Measurements from ENCODE around the gene CHD1. TPM values are rescaled to one million over a fixed set of nuclear protein-coding genes. Genes with fewer than 3 reads are reported as not detected.
"Not testable (repeated sequence)": the region's sequence is repeated elsewhere in the genome, so short reads cannot be mapped to it uniquely, and the experiment has no call there.

Gene CHD1
- 18.7 TPM for polyA plus RNA-seq (2013, experiment 1 of 2; ENCODE audit: insufficient read length)
- polyA plus RNA-seq (2013, experiment 2 of 2; ENCODE audit: insufficient read length): 25.1 TPM

DNA sequence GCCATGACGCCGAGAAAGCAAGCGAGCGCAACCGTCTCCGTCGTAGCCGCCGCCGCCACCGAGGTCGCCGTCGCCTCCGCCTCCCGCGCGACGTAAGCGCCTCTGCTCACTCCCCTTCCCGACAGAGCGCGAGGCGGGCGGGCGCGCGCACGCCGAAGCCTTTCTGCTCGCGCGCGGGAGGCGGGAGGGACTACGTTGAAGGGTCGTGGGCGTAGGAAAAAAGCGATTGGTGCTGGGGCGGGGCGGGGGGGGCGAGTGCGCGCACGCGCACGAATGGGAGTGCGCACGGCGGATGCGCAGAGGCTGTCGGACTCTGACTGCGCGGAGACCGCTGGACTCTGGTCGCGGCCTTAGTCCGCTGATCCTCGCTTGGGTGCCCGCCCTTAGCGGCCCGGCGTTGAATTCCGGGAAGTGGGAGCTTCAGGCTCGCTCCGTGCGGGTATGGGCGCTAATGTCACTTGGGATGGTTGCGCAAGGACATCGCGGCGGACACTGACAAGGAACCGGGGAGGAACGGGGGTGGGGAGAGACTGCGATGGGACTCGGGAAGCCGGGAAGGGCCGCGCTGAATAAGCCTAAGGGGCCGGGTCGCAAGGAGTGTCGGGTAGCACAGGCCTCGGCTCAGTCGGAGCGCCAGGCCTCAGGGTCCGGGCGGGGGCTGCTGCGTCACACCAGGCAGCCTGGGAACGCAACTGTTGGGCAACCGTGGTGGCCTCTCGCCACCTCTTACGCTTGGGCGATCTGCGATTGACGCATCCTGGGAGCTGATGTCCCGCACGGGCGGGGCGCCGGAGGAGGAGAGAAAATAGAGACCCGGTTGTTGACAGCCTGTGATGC is at the start of gene CHD1:
TSS of gene CHD1 (minus strand) at position 135 of the 837 bp plus-strand sequence. CDS start 2,621 bp downstream, outside the sequence.
- DNase-seq: peak; percentile 98

DNA sequence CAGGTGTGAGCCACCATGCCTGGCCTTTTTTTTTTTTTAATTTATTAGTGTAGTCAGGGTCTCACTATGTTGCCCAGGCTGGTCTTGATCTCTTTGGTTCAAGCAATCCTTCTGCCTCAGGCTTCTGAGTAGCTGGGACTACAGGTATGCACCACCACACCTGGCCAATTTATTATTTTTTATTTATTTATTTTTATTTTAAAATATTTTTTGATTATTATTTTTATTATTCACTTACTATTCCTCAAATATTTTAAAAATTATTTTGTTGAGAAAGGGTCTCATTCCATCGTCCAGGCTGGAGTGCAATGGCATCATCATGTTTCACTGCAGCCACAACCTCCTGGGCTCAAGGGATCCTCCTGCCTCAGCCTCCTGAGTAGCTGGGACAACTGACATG is 49.7 kb upstream of the CHD1 start:
- DNase-seq: no peak

DNA sequence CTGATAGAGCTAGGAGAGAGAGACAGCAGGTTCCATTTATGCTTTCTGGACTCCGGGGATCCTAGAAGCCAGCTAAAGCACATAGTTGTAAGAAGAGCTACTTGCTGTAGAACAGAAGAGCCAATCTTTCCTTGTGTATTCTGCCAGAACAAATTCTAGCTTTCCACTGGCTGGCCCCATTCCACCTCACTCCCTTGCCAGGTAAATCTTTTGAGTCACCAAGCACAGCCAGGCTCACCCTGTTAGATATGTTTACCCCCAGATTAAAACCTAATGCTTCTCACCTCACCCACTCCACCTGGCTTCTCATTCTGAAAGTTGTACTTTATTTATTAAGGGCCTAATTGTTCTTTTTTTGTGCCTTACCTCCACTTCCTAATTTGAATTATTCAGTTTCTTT is 48.9 kb upstream of the CHD1 start:
- no peak for DNase-seq

DNA sequence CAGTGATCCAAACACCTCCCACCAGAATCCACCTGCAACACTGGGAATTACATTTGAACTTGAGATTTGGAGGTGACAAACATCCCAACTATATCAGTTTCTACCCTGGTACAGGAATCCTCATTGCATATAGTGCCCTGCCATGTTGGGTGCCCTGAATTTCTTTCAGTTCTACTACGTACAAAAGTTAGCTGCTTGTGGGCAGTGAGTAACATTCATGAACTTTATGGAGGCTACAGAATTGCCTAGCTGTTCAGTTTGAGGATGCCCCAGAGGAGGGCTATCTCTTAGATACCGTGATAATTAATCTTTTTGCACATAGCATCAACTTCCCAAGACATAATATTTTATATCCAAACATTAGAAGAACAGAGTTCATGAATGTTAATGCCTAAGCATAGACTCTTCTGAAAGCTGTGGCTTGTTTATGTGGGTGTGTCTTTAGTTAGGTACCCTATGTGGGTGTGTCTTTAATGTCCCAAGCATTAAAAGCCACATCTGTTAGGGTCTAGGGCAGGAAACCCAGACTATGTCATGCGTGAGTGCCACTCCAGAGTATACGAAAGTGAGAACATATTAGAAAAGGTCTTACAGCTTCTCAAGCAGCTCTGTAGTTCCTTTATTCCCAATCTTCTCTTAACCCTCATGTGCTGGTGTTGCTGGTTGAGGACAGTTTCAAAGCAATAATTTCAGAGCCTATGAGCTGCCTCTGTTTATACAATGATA is 47.0 kb upstream of the CHD1 start:
- DNase-seq: no peak

DNA sequence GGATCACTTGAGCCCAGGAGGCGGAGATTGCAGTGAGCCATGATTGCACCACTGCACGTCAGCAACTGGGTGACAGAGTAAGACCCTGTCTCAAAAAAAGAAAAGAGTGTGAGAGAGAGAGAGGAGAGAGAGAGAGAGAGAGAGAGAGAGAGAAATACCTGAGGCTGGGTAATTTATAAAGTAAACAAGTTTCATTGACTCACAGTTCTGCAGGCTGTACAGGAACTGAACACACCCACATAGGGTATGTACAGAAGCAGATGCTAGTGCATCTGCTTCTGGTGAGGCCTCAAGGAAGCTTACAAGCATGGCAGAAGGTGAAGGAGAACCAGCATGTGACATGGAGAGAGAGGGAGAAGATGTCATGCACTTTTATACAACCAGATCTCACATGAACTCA is 46.4 kb upstream of the CHD1 start:
- DNase-seq: no peak

DNA sequence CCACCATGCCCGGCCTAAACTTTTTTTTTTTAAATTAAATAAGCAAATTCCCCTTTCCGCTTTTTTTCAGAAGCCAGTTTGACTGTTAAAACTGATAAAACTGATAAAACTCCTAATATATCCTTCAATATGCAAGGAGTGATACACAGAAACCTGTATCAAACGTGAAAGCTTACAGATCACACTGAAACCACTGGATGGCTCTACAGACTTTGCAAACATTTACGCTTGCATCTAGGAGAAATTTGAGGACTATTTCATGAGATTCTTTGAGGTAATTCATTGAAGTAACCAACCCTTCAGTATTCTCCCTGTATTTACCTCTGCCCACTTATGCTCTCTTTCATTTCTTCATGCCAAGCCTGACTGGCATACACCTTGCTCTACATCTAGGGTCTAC is 40.6 kb upstream of the CHD1 start:
- DNase-seq: no peak

DNA sequence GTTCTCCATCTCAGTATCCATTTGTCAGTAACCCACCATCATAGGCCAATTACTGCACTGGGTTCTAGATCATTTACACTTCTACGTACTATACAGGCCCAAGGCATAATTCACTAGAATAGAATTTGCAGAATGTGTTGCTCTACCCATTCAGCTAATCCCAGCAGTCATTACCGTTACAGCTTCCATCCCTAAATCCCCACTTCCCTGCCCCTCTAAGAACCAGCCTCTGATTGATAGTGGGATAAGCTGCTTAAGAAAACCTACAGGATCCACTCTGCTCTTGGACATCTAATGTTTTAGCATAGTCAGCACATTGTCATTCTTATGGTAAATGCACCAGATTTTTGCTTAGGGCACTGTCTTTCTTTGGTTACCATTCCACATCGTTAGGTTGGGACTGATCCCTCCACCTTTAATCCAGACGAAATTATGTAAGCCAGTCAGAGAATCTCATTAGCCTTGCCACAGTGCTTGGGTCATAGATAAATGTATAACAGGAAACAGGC is 39.3 kb upstream of the CHD1 start:
- no peak for DNase-seq

DNA sequence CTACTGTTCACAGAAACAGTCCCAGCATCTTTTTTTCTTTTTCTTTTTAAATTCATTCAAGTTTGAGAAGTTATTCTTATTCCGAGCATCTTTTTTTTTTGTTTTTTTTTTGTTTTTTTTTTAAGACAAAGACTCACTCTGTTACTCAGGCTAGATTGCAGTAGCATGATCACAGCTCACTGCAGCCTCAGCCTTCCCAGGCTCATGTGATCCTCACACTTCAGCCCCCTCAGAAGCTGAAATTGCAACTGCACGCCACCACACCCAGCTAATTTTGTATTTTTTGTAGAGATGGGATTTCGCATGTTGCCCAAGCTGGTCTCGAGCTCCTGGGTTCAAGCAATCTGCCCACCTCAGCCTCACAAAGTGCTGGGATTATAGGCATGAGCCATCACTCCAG is 36.4 kb upstream of the CHD1 start:
- no peak for DNase-seq

DNA sequence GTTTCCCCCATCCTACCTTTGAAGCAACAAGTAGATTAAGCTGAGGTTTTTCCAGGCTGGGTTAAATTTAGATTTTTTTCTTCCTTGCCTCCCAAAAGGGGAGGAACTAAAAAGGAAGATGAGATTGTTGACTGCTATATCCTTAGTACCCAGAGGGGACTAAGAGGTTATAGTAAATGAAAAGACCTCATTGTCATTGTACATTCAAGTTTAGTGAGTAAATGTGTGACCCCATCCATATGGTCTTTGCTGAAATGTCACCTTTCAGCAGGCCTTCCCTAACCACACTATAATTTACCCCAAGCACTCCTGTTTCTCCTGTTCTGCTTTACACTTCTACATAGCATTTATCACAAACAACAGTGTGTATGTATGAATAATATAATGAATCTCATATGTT is 35.8 kb upstream of the CHD1 start:
- no peak for DNase-seq

DNA sequence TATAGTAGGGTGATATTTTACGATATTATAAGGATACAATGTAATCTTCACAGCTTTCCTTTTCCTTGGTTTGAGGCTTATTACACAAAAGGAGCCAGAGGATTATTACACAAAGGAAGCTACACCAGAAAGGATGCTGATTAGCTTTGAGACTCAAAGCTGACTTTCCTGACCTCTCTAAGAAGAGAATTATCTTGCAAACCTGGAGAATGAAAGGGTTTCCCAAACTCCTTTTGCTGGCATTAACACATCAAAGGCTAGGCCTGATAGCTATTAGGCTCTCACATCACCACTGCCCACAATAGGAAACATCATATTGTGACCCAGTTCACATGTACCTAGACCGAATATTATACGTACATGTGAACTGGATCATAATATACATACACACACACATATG is 34.2 kb upstream of the CHD1 start:
- DNase-seq: no peak

DNA sequence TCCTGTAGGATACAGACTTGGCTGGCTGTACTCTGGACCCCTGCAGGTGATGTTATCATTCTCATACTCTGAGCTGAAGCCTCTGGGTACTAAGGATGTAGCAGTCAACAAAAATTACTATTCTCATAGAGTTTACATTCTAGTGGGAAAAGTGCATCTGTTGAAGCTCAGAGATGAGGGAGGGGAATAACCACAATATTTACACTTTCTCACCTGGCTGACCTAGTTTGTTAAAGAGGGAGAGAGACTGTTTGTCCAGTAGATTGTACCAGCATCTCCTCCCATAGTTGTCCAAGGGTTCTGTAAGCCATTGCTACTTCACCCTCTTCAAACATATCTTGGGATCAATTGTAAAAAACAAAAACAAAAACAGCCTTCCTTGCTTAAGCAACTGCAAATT is 33.8 kb upstream of the CHD1 start:
- DNase-seq: no peak

DNA sequence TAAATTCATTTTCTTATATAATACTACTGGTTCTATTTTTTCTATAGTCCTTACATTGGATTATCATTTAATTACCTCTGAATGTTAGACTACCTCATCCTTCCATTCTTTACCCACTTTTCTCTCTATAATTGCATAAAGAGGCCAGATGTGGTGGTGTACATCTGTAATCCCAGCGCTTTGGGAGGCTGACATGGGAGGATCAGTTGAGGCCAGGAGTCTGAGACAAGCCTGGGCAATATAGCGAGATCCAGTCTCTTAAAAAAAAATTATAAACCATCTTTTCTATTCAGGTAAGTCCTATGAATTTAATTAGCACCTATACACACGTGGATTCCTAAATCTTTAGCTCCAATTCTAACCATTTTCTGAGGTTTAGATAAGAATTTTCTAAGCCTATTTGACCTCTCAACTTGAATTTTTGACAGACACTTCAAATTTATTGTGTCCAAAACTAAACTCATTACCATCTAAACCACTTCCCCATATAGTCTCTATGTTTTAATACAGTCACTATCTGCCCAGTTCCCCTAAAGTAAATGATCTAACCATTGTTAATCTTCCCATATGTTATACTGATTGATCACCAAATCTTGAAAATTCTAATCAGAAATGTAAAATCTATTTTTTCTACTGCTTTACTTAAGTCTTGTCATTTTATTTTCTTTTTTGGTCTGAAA is 33.0 kb upstream of the CHD1 start:
- DNase-seq: no peak

DNA sequence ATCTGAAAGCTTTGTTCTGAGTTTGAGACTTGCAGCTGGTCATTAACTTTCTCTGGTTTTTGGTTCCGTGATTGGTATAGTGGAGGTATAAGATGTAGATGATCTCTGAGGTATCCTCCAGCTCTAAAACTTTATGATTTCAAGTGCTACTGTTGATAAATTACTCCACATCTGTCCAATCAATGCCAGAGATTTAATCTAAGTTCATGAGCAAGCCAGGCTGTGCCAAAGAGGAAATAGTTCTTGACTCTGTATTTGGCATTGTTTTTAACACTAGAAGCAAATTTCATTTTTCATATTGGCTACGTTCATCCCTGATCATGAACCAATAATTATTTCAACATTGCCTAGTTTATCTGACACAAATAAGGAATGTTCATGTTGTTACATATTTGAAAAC is 28.5 kb upstream of the CHD1 start:
- no peak for DNase-seq

DNA sequence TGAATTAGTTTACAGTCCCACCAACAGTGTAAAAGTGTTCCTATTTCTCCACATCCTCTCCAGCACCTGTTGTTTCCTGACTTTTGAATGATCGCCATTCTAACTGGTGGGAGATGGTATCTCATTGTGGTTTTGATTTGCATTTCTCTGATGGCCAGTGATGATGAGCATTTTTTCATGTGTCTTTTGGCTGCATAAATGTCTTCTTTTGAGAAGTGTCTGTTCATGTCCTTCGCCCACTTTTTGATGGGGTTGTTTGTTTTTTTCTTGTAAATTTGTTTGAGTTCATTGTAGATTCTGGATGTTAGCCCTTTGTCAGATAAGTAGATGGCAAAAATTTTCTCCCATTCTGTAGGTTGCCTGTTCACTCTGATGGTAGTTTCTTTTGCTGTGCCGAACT is 27.1 kb upstream of the CHD1 start:
- not testable (repeated sequence) for DNase-seq

DNA sequence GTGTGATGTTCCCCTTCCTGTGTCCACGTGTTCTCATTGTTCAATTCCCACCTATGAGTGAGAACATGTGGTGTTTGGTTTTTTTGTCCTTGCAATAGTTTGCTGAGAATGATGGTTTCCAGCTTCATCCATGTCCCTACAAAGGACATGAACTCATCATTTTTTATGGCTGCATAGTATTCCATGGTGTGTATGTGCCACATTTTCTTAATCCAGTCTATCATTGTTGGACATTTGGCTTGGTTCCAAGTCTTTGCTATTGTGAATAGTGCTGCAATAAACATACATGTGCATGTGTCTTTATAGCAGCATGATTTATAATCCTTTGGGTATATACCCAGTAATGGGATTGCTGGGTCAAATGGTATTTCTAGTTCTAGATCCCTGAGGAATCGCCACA is 26.7 kb upstream of the CHD1 start:
- DNase-seq: not testable (repeated sequence)

DNA sequence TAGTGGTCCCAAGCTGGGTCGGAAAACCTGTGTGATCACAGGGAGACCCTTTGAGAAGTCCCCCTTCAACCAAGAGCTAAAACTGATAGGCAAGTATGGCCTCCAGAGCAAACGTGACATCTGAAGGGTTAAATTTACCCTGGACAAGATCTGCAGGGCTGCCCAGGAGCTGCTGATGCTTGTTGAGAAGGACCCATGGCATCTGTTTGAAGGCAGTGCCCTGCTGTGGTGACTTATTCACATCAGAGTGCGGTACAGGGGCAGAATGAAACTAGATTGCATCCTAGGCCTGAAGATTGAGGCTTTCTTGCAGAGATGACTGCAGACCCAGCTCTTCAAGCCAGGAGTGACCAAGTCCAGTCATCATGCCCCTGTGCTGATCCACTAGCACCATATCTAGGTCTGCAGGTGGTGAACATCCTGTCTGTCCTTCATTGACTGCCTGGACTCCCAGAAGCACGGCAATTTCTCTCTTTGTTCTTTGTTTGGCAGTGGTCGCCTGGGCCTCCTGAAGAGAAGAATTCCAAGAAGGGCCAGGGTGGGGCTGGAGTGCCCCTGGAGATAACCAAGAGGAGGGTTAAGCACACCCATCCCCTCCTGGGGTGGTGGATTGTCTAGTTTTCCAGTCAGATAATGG is 25.7 kb upstream of the CHD1 start:
- no peak for DNase-seq

DNA sequence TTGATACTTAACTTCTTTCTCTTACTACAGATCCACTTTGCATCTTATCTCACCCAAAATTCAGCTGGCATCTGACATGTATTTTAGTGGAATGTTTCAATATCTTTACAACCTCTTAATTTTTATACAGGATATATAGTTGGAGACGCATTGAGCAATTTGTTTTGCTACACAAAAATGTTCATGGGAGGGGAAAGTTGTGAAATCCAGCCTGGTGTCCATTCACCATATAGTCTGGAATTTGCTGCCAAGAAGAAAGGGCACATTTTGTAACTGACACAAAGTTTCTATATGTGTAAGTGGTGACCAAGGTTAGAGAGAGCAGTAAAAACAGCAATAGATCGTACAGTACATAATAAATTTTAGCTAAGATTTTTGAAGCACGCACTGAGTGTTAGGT is 14.0 kb upstream of the CHD1 start:
- peak; percentile 6 for DNase-seq

DNA sequence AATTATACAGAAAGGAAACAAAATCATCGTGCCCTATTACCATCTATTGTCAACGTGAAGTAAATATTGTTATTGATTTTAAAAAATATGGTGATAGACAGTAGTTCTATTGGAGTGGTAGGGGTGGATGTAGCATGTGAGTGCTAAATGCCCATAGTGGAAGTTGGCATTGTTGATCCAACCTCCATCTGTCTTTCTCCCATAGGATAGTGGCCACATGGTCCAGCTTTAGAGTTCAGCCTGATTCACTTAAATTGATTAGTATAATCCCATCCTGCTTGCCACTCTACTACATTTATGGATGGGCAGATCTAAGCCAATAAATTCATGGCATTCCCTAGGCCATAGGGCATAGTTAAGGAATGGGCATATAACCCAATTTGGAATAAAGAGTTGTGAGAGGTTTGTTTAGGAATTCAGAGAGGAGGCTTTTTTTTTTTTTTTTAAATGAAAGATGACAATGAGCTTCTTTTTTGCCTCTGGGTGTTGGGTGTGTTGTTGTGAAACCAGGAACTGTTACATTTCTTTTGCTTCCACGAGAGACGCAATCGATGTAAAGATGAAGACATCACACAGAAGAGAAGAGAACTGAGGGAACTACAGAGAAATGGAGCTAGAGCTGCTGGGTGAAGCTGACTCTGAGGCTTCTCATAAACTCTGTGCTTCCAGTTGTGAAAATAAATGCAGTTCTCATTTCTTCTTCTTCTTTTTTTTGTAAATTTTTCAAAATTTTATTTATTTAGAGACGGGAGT is 12.5 kb upstream of the CHD1 start:
- DNase-seq: no peak

DNA sequence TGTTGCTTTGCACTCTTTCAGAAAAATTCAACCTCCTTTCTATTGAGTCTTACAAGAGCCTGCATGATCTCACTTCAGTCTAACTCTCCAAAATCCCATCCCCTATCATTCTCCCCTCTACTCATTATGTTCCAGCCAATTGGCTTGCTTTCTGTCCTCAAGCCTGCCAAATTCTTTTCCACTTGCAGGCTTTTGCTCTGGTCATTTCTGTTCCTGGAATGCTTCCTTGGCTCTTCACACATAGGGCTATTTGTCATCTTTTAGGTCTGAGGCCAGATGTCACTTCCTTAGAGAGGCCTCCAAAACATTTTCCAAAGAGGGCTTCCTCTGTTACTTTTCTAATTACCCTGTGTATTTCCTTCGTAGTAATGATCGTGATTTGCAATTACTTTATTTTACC is 11.8 kb upstream of the CHD1 start:
- peak; percentile 12 for DNase-seq

DNA sequence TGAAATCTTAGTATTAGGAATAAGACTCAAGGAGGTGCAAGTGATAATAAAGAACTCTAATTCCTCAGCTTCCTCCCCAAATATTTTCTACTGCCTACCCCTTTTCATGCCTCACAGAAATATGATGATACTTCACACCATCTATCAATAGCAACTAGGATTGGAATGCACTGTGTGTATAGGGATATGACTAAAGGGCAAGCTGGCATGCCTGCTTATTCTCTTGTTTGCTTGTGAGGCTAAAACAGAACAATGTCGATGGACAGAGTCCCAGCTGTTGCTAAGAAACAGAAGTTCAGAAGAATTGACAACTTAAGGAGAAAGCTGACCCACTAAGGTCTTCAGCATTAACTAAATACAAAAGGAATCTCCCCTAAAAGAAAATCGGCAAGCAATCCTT is 9.7 kb upstream of the CHD1 start:
- peak; percentile 39 for DNase-seq

DNA sequence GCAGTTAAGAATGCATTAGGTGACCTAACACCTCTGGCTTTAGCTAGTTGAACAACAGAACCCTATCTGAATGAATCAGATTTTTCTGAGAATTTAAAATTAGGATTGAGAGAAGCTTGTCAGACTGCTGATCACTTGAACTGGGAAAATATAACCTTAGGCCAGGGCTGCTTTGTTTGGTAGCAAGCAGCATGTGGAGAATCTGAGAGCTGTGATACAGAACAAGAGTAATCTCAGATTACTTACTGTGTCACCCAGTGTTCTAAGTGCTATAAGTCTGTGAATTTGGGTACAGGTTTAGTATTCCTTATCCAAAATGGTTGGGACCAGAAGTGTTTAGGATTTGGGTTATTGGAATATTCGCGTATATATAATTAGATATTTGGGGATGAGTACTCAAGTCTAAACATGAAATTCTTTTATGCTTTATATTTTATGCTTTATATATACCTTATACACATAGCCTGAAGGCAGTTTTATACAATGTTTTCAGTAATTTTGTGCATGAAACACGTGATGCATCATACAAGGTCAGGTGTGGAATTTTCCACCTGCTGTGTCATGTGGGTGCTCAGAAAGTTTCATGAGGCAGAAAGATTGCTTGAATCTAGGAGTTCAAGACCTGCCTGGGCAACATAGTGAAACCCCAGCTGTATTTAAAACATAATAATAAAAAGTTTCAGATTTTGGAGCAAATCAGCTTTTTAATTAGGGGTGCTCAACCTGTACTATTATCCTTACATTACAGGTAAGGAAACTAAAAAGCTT is 8.3 kb upstream of the CHD1 start:
- DNase-seq: no peak
